GM12864 (cell line): ENCODE measurements around the gene MTUS2.

Source experiments
- DNase-seq: peaks from one replicate; pipeline ENCODE4 v3.0.0-alpha.2; 2011; ENCODE audit warnings: low read depth
- H3K4me3 ChIP-seq: 2 replicates; pipeline ENCODE4 v1.5.1; 2011; ENCODE audit warnings: mild to moderate bottlenecking, low read depth, low read length, control low read depth
- TF ChIP-seq, protein P1 (sequence below): IDR thresholded peaks from 2 replicates; pipeline ENCODE4 v1.5.1; 2011; ENCODE audit warnings: low read depth, mild to moderate bottlenecking, moderate library complexity, low read length, control low read depth, inconsistent platforms; ENCODE audit errors: missing control alignments

The MTUS2 gene

DNA sequence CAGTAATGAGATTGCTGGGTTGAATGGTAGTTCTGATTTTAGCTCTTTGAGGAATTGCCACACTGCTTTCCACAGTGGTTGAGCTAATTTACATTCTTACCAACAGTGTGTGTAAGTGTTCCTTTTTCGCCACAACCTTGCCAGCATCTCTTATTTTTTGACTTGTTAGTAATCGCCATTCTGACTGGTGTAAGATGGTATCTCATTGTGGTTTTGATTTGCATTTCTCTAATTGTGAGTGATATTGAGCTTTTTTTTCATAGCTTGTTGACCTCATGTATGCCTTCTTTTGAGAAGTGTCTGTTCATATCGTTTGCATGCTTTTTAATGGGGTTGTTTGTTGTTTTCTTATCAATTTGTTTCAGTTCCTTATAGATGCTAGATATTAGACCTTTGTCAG is 245.0 kb downstream of the MTUS2 start:
- DNase-seq, result no peak
- TF ChIP-seq, protein P1, sequence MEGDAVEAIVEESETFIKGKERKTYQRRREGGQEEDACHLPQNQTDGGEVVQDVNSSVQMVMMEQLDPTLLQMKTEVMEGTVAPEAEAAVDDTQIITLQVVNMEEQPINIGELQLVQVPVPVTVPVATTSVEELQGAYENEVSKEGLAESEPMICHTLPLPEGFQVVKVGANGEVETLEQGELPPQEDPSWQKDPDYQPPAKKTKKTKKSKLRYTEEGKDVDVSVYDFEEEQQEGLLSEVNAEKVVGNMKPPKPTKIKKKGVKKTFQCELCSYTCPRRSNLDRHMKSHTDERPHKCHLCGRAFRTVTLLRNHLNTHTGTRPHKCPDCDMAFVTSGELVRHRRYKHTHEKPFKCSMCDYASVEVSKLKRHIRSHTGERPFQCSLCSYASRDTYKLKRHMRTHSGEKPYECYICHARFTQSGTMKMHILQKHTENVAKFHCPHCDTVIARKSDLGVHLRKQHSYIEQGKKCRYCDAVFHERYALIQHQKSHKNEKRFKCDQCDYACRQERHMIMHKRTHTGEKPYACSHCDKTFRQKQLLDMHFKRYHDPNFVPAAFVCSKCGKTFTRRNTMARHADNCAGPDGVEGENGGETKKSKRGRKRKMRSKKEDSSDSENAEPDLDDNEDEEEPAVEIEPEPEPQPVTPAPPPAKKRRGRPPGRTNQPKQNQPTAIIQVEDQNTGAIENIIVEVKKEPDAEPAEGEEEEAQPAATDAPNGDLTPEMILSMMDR, result no peak
- H3K4me3 ChIP-seq, result no peak overlapping the region

GRCh38 chr13:29067306-29067945 is 247.3 kb downstream of the MTUS2 start:
- DNase-seq, result no peak
- TF ChIP-seq, protein P1, result no peak
- H3K4me3 ChIP-seq, result no peak overlapping the region

GRCh38 chr13:29073755-29074154 is 253.6 kb downstream of the MTUS2 start:
- DNase-seq, result no peak
- TF ChIP-seq, protein P1, result no peak
- H3K4me3 ChIP-seq, result no peak overlapping the region

GRCh38 chr13:29077051-29077813 is 257.1 kb downstream of the MTUS2 start:
- H3K4me3 ChIP-seq, result no peak overlapping the region
- TF ChIP-seq, protein P1, result no peak
- no peak for DNase-seq

DNA sequence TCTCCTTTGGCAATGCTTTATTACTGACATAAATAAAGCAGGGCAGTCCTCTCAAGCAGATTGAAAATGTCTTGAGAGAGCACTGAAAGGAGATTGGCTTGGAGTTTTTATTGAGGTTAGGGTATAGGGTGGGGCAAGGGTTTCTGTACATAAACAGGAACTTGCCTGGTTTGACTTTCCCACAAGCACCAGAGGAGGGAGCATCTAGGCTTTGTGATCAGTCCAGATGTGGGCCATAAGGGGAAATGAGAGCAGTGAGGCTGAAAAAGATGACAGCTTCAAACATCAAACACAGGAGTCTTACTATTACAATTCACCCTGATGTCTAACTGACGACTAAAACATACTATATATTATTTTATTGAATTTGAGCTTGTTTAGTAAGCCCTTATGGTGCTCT is 260.9 kb downstream of the MTUS2 start:
- DNase-seq, result peak; percentile 57
- no peak overlapping the region for H3K4me3 ChIP-seq
- TF ChIP-seq, protein P1, result peak; percentile 41

- no peak for DNase-seq
- no peak overlapping the region for H3K4me3 ChIP-seq
- TF ChIP-seq, protein P1, result no peak
Measured at GRCh38 chr13:29081697-29082440, 261.7 kb downstream of the MTUS2 start.
